ENCODE measurements around the gene TBL1X. TPM values are rescaled to one million over a fixed set of nuclear protein-coding genes. Genes with fewer than 3 reads are reported as not detected.

The TBL1X gene
- total and polyA plus RNA-seq, 2 donors: 19.8 to 26.1 TPM

- no peak for DNase-seq (ENCODE audit: extremely low spot score)
- Histone ChIP-seq H3K27ac (ENCODE audit: low read depth) (no peak overlapping the region), H3K36me3 (ENCODE audit: insufficient read depth) (no peaks in the 10 kb centered on the region), H3K4me1 (ENCODE audit: insufficient read depth) (no peaks in the 10 kb centered on the region), H3K4me3 (ENCODE audit: low read depth, low read length) (no peak overlapping the region)
- WGBS: 81% methylated on average over 5 of the region's 5 CpGs
Observed at GRCh38 chrX:9539605-9540387, 74.9 kb downstream of the TBL1X start.

DNA sequence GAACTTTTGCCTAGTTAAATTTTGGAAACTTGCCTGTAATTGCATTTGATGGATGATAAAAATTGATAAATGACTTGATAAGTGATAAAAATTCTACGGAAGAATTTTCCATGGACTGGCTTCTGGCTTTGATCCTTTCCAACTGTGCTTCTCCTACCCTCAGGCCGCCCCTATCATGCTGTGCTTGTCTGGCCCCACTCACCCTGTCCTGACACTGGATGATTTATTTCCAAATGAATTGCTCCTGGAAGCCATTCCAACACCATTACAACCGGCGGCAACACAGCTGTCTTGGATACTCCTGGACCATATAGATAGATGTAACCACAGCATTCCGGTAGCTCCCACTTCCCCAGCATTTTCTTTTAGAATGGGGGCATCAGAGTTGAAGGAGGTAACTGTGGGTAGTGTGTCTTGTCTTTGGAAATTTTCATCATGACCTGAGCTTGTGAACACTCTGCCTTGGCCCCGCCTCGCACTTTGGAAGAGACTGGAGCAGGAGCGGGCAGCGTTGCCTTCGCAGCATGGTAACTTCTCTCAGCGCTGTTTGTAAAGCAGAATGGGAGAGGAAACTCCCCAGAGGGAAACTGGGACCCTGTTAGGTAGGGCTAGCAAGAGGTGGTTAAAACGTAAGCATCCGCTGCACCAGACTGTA is 77.4 kb downstream of the TBL1X start:
- no peak overlapping the region for H3K4me3 ChIP-seq (ENCODE audit: low read depth, low read length)
- WGBS: 79% methylated on average over 13 of the region's 13 CpGs
- H3K27ac ChIP-seq (ENCODE audit: low read depth): no peak overlapping the region
- H3K36me3 ChIP-seq (ENCODE audit: insufficient read depth): no peaks in the 10 kb centered on the region
- no peak for DNase-seq (ENCODE audit: extremely low spot score)
- H3K4me1 ChIP-seq (ENCODE audit: insufficient read depth): no peaks in the 10 kb centered on the region

GRCh38 chrX:9542761-9543111 is 77.9 kb downstream of the TBL1X start:
- Histone ChIP-seq H3K4me1 (ENCODE audit: insufficient read depth) (no peaks in the 10 kb centered on the region), H3K36me3 (ENCODE audit: insufficient read depth) (no peaks in the 10 kb centered on the region), H3K4me3 (ENCODE audit: low read depth, low read length) (no peak overlapping the region), H3K27ac (ENCODE audit: low read depth) (no peak overlapping the region)
- DNase-seq (ENCODE audit: extremely low spot score): no peak
- WGBS: 87% methylated on average over 12 of the region's 12 CpGs

DNA sequence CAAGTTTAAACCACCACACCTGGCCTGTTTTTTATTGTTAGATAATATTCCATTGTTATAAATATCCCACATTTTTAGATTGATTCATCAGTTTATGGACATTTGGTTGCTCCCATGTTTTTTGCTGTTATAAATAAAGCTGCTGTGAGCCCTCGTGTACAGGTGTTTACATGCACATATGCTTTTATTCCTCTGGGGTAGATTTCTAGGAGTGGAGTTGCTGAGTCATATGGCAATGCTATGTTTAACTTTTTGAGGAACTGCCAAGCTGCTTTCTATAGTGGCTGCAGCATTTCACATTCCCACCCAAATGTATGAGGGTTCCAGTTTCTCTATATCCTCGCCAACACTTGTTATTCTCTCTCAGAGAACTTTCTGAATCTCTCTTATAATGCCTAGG is 90.5 kb downstream of the TBL1X start:
- Histone ChIP-seq H3K36me3 (ENCODE audit: insufficient read depth) (no peaks in the 10 kb centered on the region), H3K27ac (ENCODE audit: low read depth) (no peak overlapping the region), H3K4me3 (ENCODE audit: low read depth, low read length) (no peak overlapping the region), H3K4me1 (ENCODE audit: insufficient read depth) (no peaks in the 10 kb centered on the region)
- WGBS: 77% methylated on average over 2 of the region's 2 CpGs
- DNase-seq (ENCODE audit: extremely low spot score): no peak

- 78% methylated on average over 11 of the region's 11 CpGs for WGBS
- no peaks in the 10 kb centered on the region for H3K4me1 ChIP-seq (ENCODE audit: insufficient read depth)
- no peak overlapping the region for H3K4me3 ChIP-seq (ENCODE audit: low read depth, low read length)
- no peak overlapping the region for H3K27ac ChIP-seq (ENCODE audit: low read depth)
- H3K36me3 ChIP-seq (ENCODE audit: insufficient read depth): no peaks in the 10 kb centered on the region
- no peak for DNase-seq (ENCODE audit: extremely low spot score)
Observed at GRCh38 chrX:9557091-9557490, 92.2 kb downstream of the TBL1X start.

DNA sequence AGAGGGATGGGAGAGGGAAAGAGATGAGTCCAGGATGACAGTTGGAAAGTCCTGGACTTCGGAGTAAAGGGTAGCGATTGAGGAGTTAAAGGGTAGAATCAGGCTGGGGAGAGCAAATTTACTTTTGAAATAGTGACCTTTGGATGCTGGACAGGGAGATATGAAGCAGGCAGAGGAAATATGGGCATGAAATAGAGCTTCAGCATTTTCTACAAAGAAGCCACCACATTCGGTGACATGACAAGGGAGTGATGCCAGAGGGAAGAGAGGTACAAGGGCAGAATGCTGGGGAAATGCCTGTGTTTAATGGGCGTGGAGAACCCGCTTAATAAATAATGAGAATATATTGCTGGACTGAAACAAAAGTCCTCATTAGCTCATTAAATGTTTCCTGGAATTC is 92.7 kb downstream of the TBL1X start:
- 88% methylated on average over 5 of the region's 5 CpGs for WGBS
- no peak for DNase-seq (ENCODE audit: extremely low spot score)
- H3K27ac ChIP-seq (ENCODE audit: low read depth): no peak overlapping the region
- no peak overlapping the region for H3K4me3 ChIP-seq (ENCODE audit: low read depth, low read length)
- no peaks in the 10 kb centered on the region for H3K36me3 ChIP-seq (ENCODE audit: insufficient read depth)
- H3K4me1 ChIP-seq (ENCODE audit: insufficient read depth): no peaks in the 10 kb centered on the region

GRCh38 chrX:9558615-9559014 is 93.8 kb downstream of the TBL1X start:
- no peak for DNase-seq (ENCODE audit: extremely low spot score)
- H3K4me1 ChIP-seq (ENCODE audit: insufficient read depth): no peaks in the 10 kb centered on the region
- 32% methylated on average over 4 of the region's 4 CpGs for WGBS
- no peaks in the 10 kb centered on the region for H3K36me3 ChIP-seq (ENCODE audit: insufficient read depth)
- H3K4me3 ChIP-seq (ENCODE audit: low read depth, low read length): no peak overlapping the region
- no peak overlapping the region for H3K27ac ChIP-seq (ENCODE audit: low read depth)

- no peak overlapping the region for H3K27ac ChIP-seq (ENCODE audit: low read depth)
- 97% methylated on average over 9 of the region's 9 CpGs for WGBS
- H3K36me3 ChIP-seq (ENCODE audit: insufficient read depth): no peaks in the 10 kb centered on the region
- no peaks in the 10 kb centered on the region for H3K4me1 ChIP-seq (ENCODE audit: insufficient read depth)
- no peak overlapping the region for H3K4me3 ChIP-seq (ENCODE audit: low read depth, low read length)
- no peak for DNase-seq (ENCODE audit: extremely low spot score)
Observed at GRCh38 chrX:9560219-9560618, 95.4 kb downstream of the TBL1X start.

GRCh38 chrX:9561199-9561598 is 96.3 kb downstream of the TBL1X start:
- 97% methylated on average over 5 of the region's 5 CpGs for WGBS
- Histone ChIP-seq H3K4me3 (ENCODE audit: low read depth, low read length) (no peak overlapping the region), H3K36me3 (ENCODE audit: insufficient read depth) (no peaks in the 10 kb centered on the region), H3K27ac (ENCODE audit: low read depth) (no peak overlapping the region), H3K4me1 (ENCODE audit: insufficient read depth) (no peaks in the 10 kb centered on the region)
- DNase-seq (ENCODE audit: extremely low spot score): no peak

- Histone ChIP-seq H3K27ac (ENCODE audit: low read depth) (no peak overlapping the region), H3K36me3 (ENCODE audit: insufficient read depth) (no peaks in the 10 kb centered on the region), H3K4me3 (ENCODE audit: low read depth, low read length) (no peak overlapping the region), H3K4me1 (ENCODE audit: insufficient read depth) (no peaks in the 10 kb centered on the region)
- no peak for DNase-seq (ENCODE audit: extremely low spot score)
- 33% methylated on average over 8 of the region's 8 CpGs for WGBS
Observed at GRCh38 chrX:9562851-9563250, 98.0 kb downstream of the TBL1X start.

- no peak for DNase-seq (ENCODE audit: extremely low spot score)
- 24% methylated on average over 6 of the region's 6 CpGs for WGBS
- no peak overlapping the region for H3K4me3 ChIP-seq (ENCODE audit: low read depth, low read length)
- H3K36me3 ChIP-seq (ENCODE audit: insufficient read depth): no peaks in the 10 kb centered on the region
- no peaks in the 10 kb centered on the region for H3K4me1 ChIP-seq (ENCODE audit: insufficient read depth)
- H3K27ac ChIP-seq (ENCODE audit: low read depth): no peak overlapping the region
Observed at GRCh38 chrX:9566150-9566621, 101.3 kb downstream of the TBL1X start.

GRCh38 chrX:9569876-9570301 is 105.0 kb downstream of the TBL1X start:
- no peak for DNase-seq (ENCODE audit: extremely low spot score)
- no peak overlapping the region for H3K27ac ChIP-seq (ENCODE audit: low read depth)
- no peaks in the 10 kb centered on the region for H3K36me3 ChIP-seq (ENCODE audit: insufficient read depth)
- H3K4me3 ChIP-seq (ENCODE audit: low read depth, low read length): no peak overlapping the region
- WGBS: 63% methylated on average over 10 of the region's 10 CpGs
- no peaks in the 10 kb centered on the region for H3K4me1 ChIP-seq (ENCODE audit: insufficient read depth)

DNA sequence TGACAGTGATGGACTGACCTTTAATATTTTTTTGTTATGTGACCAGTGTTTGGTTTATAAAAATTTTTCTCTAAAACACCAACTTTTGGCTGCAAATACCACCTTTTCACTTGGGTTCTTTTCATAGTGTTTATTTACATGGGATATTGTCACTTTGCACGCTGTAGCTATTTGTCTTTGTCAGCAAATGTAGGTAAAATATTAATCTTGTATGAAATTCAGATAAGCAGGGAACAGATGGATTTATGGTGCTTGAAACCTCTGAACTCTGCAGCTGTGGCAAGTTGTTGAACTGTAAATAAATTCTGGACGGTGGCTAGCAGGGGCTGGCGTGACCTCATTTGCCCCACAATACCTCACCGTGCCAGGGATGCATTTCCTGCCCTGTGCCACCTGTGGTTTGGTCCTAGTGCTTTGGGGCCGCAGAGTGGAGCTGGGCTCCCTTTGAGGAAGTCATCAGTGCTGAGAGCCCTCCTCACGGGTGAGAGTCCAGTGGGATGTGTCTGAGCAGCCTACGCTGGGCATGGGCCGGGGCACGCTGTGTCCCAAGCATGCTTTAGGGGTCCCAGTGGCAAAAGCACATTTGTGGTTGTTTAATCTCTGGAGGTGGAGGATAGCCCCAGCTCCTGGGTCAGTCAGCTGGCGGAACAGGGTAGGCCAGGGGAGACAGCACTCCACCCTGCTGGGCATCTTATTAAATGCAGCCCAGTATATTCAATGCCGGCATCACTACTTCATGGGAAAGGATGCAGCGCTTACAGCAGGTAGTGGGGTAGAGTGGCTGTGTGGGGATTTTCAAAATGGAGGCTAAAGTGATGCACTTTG is 108.6 kb downstream of the TBL1X start:
- DNase-seq (ENCODE audit: extremely low spot score): no peak
- Histone ChIP-seq H3K27ac (ENCODE audit: low read depth) (no peak overlapping the region), H3K4me1 (ENCODE audit: insufficient read depth) (no peaks in the 10 kb centered on the region), H3K4me3 (ENCODE audit: low read depth, low read length) (no peak overlapping the region), H3K36me3 (ENCODE audit: insufficient read depth) (no peaks in the 10 kb centered on the region)
- 80% methylated on average over 12 of the region's 12 CpGs for WGBS

DNA sequence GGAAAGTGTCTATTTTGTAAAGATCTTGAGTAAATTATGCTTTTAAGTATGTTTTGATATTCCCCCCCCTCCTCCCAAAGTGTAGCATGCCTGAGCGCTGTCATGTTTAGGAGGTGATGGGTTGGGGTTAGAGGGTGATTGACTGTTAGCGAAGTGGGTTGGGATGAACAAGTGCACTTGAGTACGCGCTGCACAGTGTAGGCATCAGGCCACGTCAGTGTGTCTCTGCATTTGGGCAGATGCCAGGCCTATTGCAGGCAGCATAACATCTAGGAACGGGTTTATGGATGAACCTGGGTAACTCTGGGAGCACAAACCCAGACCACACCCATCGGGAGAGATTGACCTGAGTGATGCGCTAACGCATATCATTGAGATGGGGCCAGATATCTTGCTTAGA is 111.2 kb downstream of the TBL1X start:
- Histone ChIP-seq H3K4me3 (ENCODE audit: low read depth, low read length) (no peak overlapping the region), H3K27ac (ENCODE audit: low read depth) (no peak overlapping the region), H3K4me1 (ENCODE audit: insufficient read depth) (no peaks in the 10 kb centered on the region), H3K36me3 (ENCODE audit: insufficient read depth) (no peaks in the 10 kb centered on the region)
- no peak for DNase-seq (ENCODE audit: extremely low spot score)
- 90% methylated on average over 9 of the region's 9 CpGs for WGBS

Measured in urinary bladder (tissue), 4 donors.